A549 (cell line): ENCODE results near the gene PLPPR3. TPM values are rescaled to one million over a fixed set of nuclear protein-coding genes. Genes with fewer than 3 reads are reported as not detected.

Experiments
- ATAC-seq, 2 experiments: fragments of 200-7000 bp in 1 of 2; fragments of >200 bp in 1 of 2; cut with Nextera tagmentation in 1 of 2; cut with Tn5 transposase in 1 of 2; 3 replicates each; pipeline versions ENCODE4 v1.8.0 to v1.9.1; 2018 to 2020; ENCODE audit warnings: mild to moderate bottlenecking in 1 of 2, moderate library complexity in 1 of 2
- CTCF ChIA-PET: fragments of 300-600 bp; sonication (Branson Sonifier 250); formaldehyde crosslinking; extraction: SDS; loops from one replicate; lab custom pipeline; 2021; ENCODE audit warnings: antibody characterized with exemption, inconsistent platforms; lab: Yijun Ruan, JAX
- POLR2A ChIA-PET: fragments of 350-600 bp; formaldehyde crosslinking; extraction: SDS; loops from one replicate; lab custom pipeline; 2021; ENCODE audit warnings: antibody characterized with exemption, inconsistent platforms; lab: Yijun Ruan, JAX
- DNase-seq, 2 experiments: peaks; one replicate each; pipeline versions ENCODE4 v3.0.0 to v3.0.0-alpha.2; 2011 to 2016; ENCODE audit warnings: low read depth in 1 of 2, low spot score in 1 of 2
- FAIRE-seq: peaks from 2 replicates; lab custom pipeline; 2011; peaks lifted over from hg19 to GRCh38; lab: Jason Lieb, UNC
- H3K27ac ChIP-seq, 2 experiments: fragments of >200 bp; sonication (Bioruptor Twin); formaldehyde crosslinking; 3 replicates each; pipeline ENCODE4 v1.5.1; 2016 to 2017
- H3K4me1 ChIP-seq: fragments of >200 bp; sonication (Bioruptor Twin); formaldehyde crosslinking; 3 replicates; pipeline ENCODE4 v1.6.1; 2016
- H3K4me2 ChIP-seq: fragments of >200 bp; sonication (Bioruptor Twin); formaldehyde crosslinking; 3 replicates; pipeline ENCODE4 v1.6.1; 2016
- H3K4me3 ChIP-seq: fragments of >200 bp; sonication (Bioruptor Twin); formaldehyde crosslinking; 3 replicates; pipeline ENCODE4 v1.5.1; 2016
- H3K9me3 ChIP-seq: fragments of >200 bp; sonication (Bioruptor Twin); formaldehyde crosslinking; 3 replicates; pipeline ENCODE4 v1.6.1; 2016
- BCL3 ChIP-seq: fragments of >200 bp; sonication (Bioruptor Twin); formaldehyde crosslinking; IDR thresholded peaks from 3 replicates; pipeline ENCODE4 v1.6.1; 2016
- BHLHE40 ChIP-seq: IDR thresholded peaks from 2 replicates; pipeline ENCODE4 v1.6.1; 2012; ENCODE audit warnings: low read depth, low read length, inconsistent platforms
- ELK1 ChIP-seq: fragments of 150-350 bp; IDR thresholded peaks from 2 replicates; pipeline ENCODE4 v1.6.1; 2014; ENCODE audit warnings: low read depth, mild to moderate bottlenecking, low read length
- EP300 ChIP-seq, 2 experiments: fragments of >200 bp; sonication (Bioruptor Twin); formaldehyde crosslinking; IDR thresholded peaks; 2 replicates in 1 of 2; 3 replicates in 1 of 2; pipeline ENCODE4 v1.6.1; 2016 to 2017
- GATA3 ChIP-seq: IDR thresholded peaks from 2 replicates; pipeline ENCODE4 v1.6.1; 2012; ENCODE audit warnings: borderline replicate concordance
- HDAC2 ChIP-seq: fragments of 200-600 bp; sonication (generic); IDR thresholded peaks from 2 replicates; pipeline ENCODE4 v1.6.1; 2016
- HOXA7 ChIP-seq: fragments of 250-450 bp; sonication (Bioruptor Pico); IDR thresholded peaks from 2 replicates; pipeline ENCODE4 v1.5.0; 2020; ENCODE audit warnings: mild to moderate bottlenecking, moderate library complexity
- HOXB13 ChIP-seq: fragments of 250-450 bp; sonication (Bioruptor Pico); IDR thresholded peaks from 2 replicates; pipeline ENCODE4 v1.5.0; 2020; ENCODE audit warnings: low read depth, mild to moderate bottlenecking, moderate library complexity
- JUN ChIP-seq, 2 experiments: fragments of >200 bp; sonication (Bioruptor Twin); formaldehyde crosslinking; IDR thresholded peaks; 2 replicates in 1 of 2; 3 replicates in 1 of 2; pipeline ENCODE4 v1.6.1; 2016 to 2017
- JUNB ChIP-seq: fragments of >200 bp; sonication (Bioruptor Twin); formaldehyde crosslinking; IDR thresholded peaks from 2 replicates; pipeline ENCODE4 v1.6.1; 2016
- KDM1A ChIP-seq: fragments of 200-600 bp; sonication (generic); IDR thresholded peaks from 2 replicates; pipeline ENCODE4 v1.6.1; 2016; ENCODE audit warnings: low read depth, mild to moderate bottlenecking
- KDM5A ChIP-seq: fragments of 200-600 bp; sonication (generic); IDR thresholded peaks from 2 replicates; pipeline ENCODE4 v1.6.1; 2016; ENCODE audit warnings: antibody characterized with exemption, mild to moderate bottlenecking
- MAX ChIP-seq: IDR thresholded peaks from 2 replicates; pipeline ENCODE4 v1.6.1; 2012
- NFE2L2 ChIP-seq: fragments of 150-350 bp; conservative IDR thresholded peaks from 2 replicates; pipeline ENCODE4 v1.6.1; 2014; ENCODE audit warnings: low read length
- NPAS2 ChIP-seq: fragments of 250-450 bp; sonication (Bioruptor Pico); IDR thresholded peaks from 2 replicates; pipeline ENCODE4 v1.8.0; 2022; ENCODE audit warnings: mild to moderate bottlenecking, moderate library complexity, borderline replicate concordance
- NR3C1 ChIP-seq: fragments of >200 bp; sonication (Bioruptor Twin); formaldehyde crosslinking; IDR thresholded peaks from 3 replicates; pipeline ENCODE4 v1.6.1; 2017
- PHF8 ChIP-seq: fragments of 200-600 bp; sonication (generic); IDR thresholded peaks from 2 replicates; pipeline ENCODE4 v1.6.1; 2016; ENCODE audit warnings: low read depth, mild to moderate bottlenecking, antibody characterized with exemption, moderate library complexity, borderline replicate concordance
- POLR2A ChIP-seq: IDR thresholded peaks from 2 replicates; pipeline ENCODE4 v1.6.1; 2012; ENCODE audit warnings: mild to moderate bottlenecking, low read length
- POLR2AphosphoS2 ChIP-seq: conservative IDR thresholded peaks from 2 replicates; pipeline ENCODE4 v1.6.1; 2012; ENCODE audit warnings: low read length, improper control_type of control experiment, inconsistent platforms
- RCOR1 ChIP-seq: fragments of 150-350 bp; IDR thresholded peaks from 2 replicates; pipeline ENCODE4 v1.6.1; 2014; ENCODE audit warnings: antibody characterized with exemption, low read length, low read depth
- SMC3 ChIP-seq: fragments of >200 bp; sonication (Bioruptor Twin); formaldehyde crosslinking; IDR thresholded peaks from 3 replicates; pipeline ENCODE4 v1.6.1; 2018; ENCODE audit warnings: inconsistent platforms
- SREBF2 ChIP-seq: fragments of 450-650 bp; IDR thresholded peaks from 2 replicates; pipeline ENCODE4 v1.6.1; 2014; ENCODE audit warnings: mild to moderate bottlenecking, moderate library complexity
- TP53 ChIP-seq: fragments of 250-450 bp; sonication (Bioruptor Pico); IDR thresholded peaks from 2 replicates; pipeline ENCODE4 v1.5.0; 2021; ENCODE audit warnings: mild to moderate bottlenecking, moderate library complexity
- USF2 ChIP-seq: fragments of 450-650 bp; IDR thresholded peaks from 2 replicates; pipeline ENCODE4 v1.6.1; 2014; ENCODE audit warnings: antibody characterized with exemption
- WGBS: methylation state at CpG from one replicate; pipeline ENCODE4 v1.1.6; 2017; ENCODE audit errors: missing lambda C conversion rate; 5-methylcytosine and 5-hydroxymethylcytosine counted together
- polyA plus RNA-seq, 4 experiments: library from polyadenylated mRNA; depleted of rRNA in 3 of 4; stranded (reverse); fragments of >200 nt; fragmentation: RNase III in 1 of 4; extraction: RNeasy Plus Mini Kit Qiagen cat#74134 plus additional on column Dnase treatment in 1 of 4; gene quantifications; 2 replicates in 3 of 4; 3 replicates in 1 of 4; pipeline ENCODE4 v1.2.3, GENCODE V29; 2011 to 2017

The PLPPR3 gene
- polyA plus RNA-seq, 2 of the 4 experiments (the other 2 are of a cell fraction): 2.6 to 3.7 TPM

GRCh38 chr19:806815-807421 lies 14.8 kb downstream of the PLPPR3 start (continued):
- TF ChIP-seq PHF8 (no peak), JUN (IDR thresholded peaks at IDR 0.05) (no peak), POLR2AphosphoS2 (no peak), ELK1 (no peak), RCOR1 (no peak), HOXB13 (CRISPR knock-in tag) (no peak), POLR2A (no peak), HDAC2 (no peak)
- TF ChIP-seq, all 56 proteins: peak for 0

- Histone ChIP-seq H3K9me3 (no peaks in the 10 kb centered on the region), H3K4me2 (no peak overlapping the region), H3K4me3 (no peak overlapping the region), H3K4me1 (peaks cover 27% of the 10 kb centered on the region), H3K27ac (no peak overlapping the region)
- 91% methylated on average over 63 of the region's 93 CpGs for WGBS
- ChIA-PET POLR2A (no interaction called here), CTCF (no interaction called here)
- DNase-seq (no peak), FAIRE-seq (no peak), ATAC-seq (peak in 1 of 2 experiments; percentile 3; a peak in 2 of 6 replicates)
- TF ChIP-seq BHLHE40 (no peak), SMC3 (no peak), RCOR1 (no peak), JUNB (no peak), NFE2L2 (no peak), TP53 (CRISPR knock-in tag) (no peak), KDM5A (no peak), SREBF2 (no peak), GATA3 (no peak), KDM1A (no peak), NPAS2 (CRISPR knock-in tag) (no peak), JUN (IDR thresholded peaks at IDR 0.05) (no peak), USF2 (no peak), NR3C1 (no peak), BCL3 (no peak), MAX (no peak), HOXA7 (CRISPR knock-in tag) (no peak), EP300 (IDR thresholded peaks at IDR 0.05) (no peak)
These were observed 15.9 kb downstream of the PLPPR3 start for GRCh38 chr19:805600-806550.
